T-helper 2 cell treated with Interferon-gamma antibody and Interleukin-4, amounts not matched to agents 100 ng/mL and 5 ng/mL, for 36 hours (primary cell): ENCODE data around the gene ALG1. TPM values are rescaled to one million over a fixed set of nuclear protein-coding genes. Genes with fewer than 3 reads are reported as not detected.

ENCODE experiments used
- intact Hi-C: fragments of 100-400 bp; cut with micrococcal nuclease; formaldehyde crosslinking; loops from one replicate; pipeline ENCODE4 v1.15.1; 2023
- total RNA-seq: library from RNA; stranded (reverse); gene quantifications from 2 replicates; pipeline ENCODE4 v1.2.3, GENCODE V29; 2022

The ALG1 gene
- total RNA-seq: 32.4 and 32.5 TPM in 2 replicates

GRCh38 chr16:5071681-5072333, at the start of gene ALG1:
Gene ALG1 (plus strand): TSS chr16:5071843. CDS start chr16:5071850, 7 bp downstream.
- intact Hi-C loops: loop anchor here (1.0 to 5.0 kb wide), 3 partner anchors 25 to 225 kb away; partner anchors contain the start of genes EEF2KMT, GLYR1, NAGPA and UBN1

- intact Hi-C loops: no loop called here
Measured at GRCh38 chr16:5022521-5022920, 49.1 kb upstream of the ALG1 start.

- intact Hi-C loops: no loop called here
Measured at GRCh38 chr16:5024632-5025031, 47.0 kb upstream of the ALG1 start.

DNA sequence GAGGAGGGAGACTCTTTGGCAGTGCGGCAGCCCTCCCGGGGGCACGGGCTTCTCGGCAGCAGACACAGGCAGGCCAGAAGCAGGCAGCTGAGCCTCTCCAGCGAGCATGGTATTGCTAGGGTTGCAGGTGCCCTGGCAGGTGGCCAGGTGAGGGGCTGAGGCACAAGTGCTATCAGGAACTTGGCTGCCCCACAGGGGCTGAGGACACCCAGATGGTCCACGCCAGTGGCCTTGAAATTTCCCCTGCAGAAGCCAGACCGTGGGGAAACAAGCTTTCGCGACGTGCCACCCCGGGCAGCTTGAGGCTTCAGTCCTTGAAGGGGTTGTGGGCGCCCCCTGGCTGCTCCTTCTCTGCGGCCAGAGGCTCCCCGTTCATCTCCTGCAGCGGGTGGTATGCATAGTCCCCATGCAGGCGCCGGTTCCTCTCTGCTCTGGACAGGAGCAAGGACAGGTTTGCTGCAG, 46.4 kb upstream of the ALG1 start:
- intact Hi-C loops: no loop called here

- intact Hi-C loops: no loop called here
Measured at GRCh38 chr16:5026664-5027063, 45.0 kb upstream of the ALG1 start.

DNA sequence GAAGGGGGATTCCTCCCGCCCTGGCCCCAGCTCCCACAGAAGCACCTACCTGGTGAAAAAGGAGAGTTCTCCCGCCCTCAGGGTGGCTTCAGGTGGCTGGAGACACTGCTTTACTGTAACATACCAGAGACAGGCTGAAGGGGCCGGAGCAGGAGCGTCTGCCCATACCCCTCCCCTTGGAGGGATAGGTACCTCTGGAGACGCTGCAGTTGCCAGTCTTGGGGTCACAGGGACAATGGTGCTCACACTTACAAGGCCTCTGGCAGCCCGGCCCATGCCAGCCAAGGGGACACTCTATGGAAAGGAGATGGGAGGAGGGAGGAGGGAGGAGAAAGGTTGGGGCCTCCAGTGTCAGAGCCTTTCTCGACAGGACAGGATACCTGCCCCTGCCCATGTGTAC, 44.6 kb upstream of the ALG1 start:
- intact Hi-C loops: no loop called here

DNA sequence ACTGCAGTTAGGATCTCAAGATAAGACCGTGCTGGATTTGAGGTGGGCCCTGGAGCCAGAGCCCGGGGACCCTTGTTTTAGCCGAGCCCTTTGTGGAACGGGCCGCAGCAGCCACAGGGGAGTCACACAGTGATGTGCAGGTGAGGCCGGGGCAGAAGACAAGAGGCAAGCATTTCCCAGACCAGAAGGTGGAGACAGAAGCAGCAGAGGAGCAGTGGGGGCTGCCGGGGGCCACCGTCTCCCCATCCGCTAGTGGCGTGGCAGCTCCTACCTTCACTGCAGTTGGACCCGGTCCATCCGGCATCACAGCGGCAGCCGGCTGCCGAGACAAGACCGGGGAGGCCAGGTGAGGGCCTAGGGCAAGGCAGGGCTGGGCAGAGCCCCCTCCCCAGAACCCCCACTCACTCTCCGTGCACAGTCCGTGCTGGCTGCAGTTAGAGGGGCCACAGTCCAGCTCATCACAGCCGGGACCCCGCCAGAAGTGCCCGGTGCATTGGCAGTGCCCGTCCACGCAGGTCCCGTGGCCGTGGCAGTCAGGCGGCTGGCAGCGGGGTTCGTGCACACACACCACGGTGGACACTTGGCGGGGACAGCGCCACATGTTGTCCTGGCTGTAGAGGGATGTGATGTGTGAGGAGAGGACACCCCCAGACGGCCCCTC, 43.9 kb upstream of the ALG1 start:
- intact Hi-C loops: no loop called here

GRCh38 chr16:5028950-5029475, 42.6 kb upstream of the ALG1 start:
- intact Hi-C loops: no loop called here

DNA sequence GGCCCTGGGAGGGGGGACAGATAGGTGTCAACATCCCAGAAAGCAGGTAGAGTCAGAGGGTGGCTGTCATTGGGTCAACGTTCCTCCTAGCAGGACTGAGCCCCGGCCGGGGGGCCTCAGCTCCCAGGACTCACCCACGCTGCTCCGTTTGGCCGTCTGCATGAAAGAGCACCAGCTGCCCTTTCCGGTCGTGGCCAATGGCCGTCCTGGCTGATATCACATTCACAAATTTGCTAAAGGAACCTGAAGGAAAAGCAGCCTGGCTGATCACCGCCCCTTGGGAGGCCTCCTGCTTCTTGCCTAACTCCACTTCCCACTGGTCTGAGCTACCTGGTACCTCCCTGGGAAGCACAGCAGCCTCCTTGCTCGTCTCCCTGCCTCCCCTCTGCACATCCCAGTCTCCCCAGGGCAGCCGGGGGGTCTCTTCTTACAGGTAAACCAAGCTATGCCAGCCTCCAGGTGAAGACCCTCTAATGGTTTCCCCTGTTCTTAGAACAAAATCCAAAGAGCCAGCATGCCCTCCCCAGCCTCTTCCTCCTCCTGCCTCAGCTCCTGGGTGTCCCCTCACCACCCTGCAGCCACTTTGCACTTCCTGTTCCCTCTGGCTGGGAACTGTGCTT, 41.3 kb upstream of the ALG1 start:
- intact Hi-C loops: loop anchor here (5.0 kb wide), 1 partner anchor 183 kb away; the partner anchor contains the start of genes GLYR1 and UBN1

DNA sequence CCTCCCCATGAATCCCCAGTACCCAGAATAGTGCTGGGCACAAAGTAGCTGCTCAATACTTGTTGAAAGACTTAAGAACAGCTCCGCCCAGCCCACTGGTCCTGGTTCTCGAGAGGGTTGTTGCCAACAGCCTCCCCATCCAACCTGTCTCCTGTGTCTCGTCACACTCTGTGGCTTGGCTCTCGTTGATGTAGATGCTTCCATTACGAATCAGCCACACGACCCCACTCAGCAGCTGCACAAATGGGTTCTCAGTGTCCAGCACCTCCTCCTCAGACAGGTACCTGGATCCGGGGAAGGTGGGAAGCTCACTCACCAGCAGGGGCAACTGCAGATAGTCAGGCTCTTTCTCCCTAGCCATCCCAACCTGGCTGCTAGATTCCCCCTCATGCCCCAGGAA, 40.0 kb upstream of the ALG1 start:
- intact Hi-C loops: loop anchor here (5.0 kb wide), 1 partner anchor 184 kb away; the partner anchor contains the start of genes GLYR1 and UBN1

DNA sequence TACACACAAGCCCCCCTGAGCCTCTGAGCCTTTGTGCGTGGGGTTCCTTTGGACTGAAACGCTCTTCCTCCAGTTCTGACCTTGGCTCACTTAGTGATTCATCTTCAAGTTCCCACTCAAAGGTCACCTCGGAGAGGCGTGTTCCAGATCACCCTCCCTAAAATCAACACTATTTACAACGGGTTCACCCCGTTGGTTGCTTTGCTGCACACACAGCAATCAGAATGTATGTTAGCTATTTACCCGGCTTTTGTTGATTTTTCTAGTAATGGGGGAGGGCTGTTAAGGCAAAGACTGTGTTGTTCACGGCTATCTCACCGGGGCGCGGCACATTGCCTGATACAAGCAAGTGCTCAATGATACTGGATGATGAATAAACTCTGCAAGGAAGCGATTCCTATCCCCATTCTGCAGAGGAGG, 38.9 kb upstream of the ALG1 start:
- intact Hi-C loops: loop anchor here (2.0 to 5.0 kb wide), 2 partner anchors 38 to 185 kb away; partner anchors contain the start of genes ALG1, GLYR1 and UBN1

- intact Hi-C loops: loop anchor here (2.0 to 5.0 kb wide), 2 partner anchors 37 to 186 kb away; partner anchors contain the start of genes ALG1, GLYR1 and UBN1
Measured at GRCh38 chr16:5033256-5034166, 38.1 kb upstream of the ALG1 start, which contains the start of gene NAGPA. Gene NAGPA (minus strand): TSS chr16:5033935. CDS start chr16:5033914, 21 bp downstream.

DNA sequence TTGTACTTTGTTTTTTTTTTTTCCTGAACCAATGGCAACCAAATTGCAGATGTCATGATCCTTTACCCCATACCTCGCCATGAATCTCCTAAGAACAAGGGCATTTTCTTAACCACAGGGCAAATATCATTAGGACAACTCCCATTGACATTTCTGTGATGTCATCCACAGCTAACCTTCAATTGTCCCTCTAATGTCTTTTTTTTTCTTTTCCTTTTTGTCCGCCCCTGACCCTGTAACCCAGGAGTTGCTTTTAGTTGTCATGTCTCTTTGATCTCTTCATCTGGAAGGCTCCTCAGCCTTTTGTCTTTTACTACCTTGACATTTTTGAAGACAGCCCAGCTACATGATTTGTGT, 37.5 kb upstream of the ALG1 start:
- intact Hi-C loops: loop anchor here (5.0 kb wide), 1 partner anchor 187 kb away; the partner anchor contains the start of genes GLYR1 and UBN1

DNA sequence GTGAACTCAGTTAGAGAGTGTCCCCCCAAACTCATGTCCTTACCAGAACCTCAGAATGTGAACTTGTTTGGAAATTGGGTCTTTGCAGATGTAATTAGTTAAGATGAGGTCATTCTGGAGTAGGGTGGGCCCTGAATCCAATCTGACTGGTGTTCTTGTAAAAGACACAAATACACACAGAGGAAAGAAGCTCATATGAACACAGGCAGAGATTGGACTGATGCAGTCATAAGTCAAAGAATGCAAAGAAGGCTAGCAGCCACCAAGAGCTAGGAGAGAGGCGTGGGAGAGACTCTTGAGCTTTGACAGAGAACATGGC, 35.8 kb upstream of the ALG1 start:
- intact Hi-C loops: no loop called here

DNA sequence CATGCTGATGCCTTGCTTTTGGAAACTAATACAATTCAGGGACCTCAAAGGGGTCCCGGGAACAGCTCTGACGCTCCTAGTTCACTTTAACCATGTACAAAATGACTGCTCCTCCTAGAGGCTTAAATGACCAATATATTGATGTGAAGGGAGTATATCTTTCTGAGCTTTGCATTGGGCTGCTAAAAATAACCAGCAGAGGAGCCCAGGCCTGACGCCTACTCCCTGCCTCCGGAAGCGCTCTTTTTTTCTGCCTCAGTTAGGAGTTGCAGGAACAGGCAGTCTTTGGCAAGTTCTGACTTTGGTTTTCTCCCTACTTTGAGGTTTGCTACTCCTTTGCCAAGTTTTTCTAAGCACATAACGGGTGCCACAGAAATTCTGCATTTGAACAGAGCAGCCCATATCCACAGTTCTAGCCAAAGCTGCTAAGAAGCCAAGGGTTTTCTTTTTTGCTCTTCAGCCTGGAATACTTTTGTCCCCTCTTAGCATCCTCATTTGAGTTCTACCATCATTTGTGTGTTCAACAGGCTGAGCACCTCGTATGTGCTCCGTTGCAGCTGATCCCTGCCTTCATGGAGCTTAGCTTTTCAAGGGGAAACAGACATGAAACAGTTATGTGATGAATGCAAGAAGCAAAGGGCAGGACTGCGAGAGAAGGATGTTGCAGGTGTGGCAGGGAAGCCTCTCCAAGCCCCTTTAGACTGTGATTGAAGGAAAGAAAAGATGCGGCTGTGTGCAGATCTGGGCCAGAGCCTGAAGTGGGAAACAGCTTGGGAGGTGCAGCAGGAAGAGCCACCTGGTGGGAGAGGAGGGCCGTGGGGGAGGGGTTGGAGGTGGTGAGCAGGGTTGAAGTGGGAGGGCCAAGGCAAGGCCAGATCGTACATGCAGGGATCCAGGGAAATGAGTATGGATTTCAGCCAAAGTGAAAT, 35.2 kb upstream of the ALG1 start:
- intact Hi-C loops: no loop called here

GRCh38 chr16:5040451-5040850, 31.2 kb upstream of the ALG1 start:
- intact Hi-C loops: no loop called here

DNA sequence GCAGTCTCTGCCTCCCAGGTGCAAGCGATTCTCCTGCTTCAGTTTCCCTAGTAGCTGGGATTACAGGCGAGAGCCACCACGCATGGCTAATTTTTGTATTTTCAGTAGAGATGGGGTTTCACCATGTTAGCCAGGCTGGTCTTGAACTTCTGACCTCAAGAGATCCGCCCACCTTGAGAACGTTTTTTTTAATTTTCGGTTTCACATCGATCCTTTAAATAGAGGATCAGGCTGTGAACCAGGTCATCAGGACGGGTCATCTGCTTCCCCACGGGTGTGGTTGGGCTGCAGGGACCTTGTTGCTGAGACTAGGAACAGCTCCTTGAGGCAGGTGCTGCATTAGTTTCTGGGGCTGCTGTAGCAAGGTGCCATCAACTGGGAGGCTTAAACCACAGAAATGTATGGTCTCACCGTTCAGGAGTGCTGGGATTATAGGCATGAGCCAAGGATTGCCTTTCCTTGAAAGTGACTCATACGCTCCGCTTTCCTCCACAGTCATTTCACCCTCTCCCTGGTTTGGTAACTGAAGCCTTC, 30.0 kb upstream of the ALG1 start:
- intact Hi-C loops: no loop called here

GRCh38 chr16:5042574-5043171, 29.0 kb upstream of the ALG1 start:
- intact Hi-C loops: no loop called here

DNA sequence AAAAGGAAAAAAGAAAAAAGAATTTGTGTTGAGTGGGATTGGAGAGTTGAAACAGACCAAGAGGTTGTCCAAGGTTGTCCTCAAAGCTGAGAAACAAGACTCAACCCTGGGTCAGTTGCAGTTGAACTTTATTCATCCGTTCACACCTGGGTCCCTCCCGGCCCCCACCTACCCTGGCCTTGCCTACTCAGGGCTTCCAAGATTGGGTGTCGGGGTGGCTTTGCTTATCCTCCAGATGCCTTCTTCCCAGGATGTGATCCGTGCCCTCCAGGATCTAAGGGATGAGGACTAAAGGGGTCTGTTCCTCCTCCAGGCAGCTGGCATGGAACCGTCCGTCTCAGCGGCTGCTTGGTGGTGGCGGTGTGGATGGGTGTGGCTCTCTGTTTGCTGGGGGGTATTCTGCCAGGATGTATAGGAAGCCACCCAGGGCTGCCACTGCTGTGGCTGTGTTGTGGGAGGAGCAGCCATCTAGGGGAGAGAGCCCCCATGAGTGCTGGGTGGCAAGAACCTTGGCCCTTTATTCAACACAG, 27.6 kb upstream of the ALG1 start:
- intact Hi-C loops: no loop called here
